Dendritic cell treated with granulocyte-macrophage colony-stimulating factor and Interleukin-4, amounts not matched to agents 40 ng/mL and 50 ng/mL, for 4 days (primary cell): Measurements from ENCODE around the gene FICD.

ENCODE experiments used
- H3K27ac Mint-ChIP-seq: one replicate; pipeline ENCODE4 v1.8.0; 2022; ENCODE audit warnings: mild to moderate bottlenecking, mixed read lengths
- H3K27me3 Mint-ChIP-seq: one replicate; pipeline ENCODE4 v1.8.0; 2022; ENCODE audit warnings: mild to moderate bottlenecking, mixed read lengths
- H3K36me3 Mint-ChIP-seq: one replicate; pipeline ENCODE4 v1.8.0; 2022; ENCODE audit warnings: low read depth, mixed read lengths
- H3K4me1 Mint-ChIP-seq: one replicate; pipeline ENCODE4 v1.8.0; 2022; ENCODE audit warnings: low read depth, mixed read lengths
- H3K4me3 Mint-ChIP-seq: one replicate; pipeline ENCODE4 v1.8.0; 2022; ENCODE audit warnings: mild to moderate bottlenecking, moderate library complexity, mixed read lengths
- H3K9me3 Mint-ChIP-seq: one replicate; pipeline ENCODE4 v1.8.0; 2022; ENCODE audit warnings: mixed read lengths
- intact Hi-C: fragments of 100-400 bp; cut with micrococcal nuclease; formaldehyde crosslinking; loops from one replicate; pipeline ENCODE4 v1.15.0; 2022

FICD gene

GRCh38 chr12:108514973-108515814, at the start of gene FICD:
FICD (plus strand) TSS chr12:108515277; CDS start chr12:108516973, 1,696 bp downstream.
- intact Hi-C loops, result loop anchor here (5.0 kb wide), 2 partner anchors 283 to 598 kb away; no protein-coding TSS in a partner anchor
- peak within 1 kb of the TSS; percentile 88 for H3K4me3 Mint-ChIP-seq
- no peaks in the 10 kb centered on the region for H3K9me3 Mint-ChIP-seq
- H3K4me1 Mint-ChIP-seq, result peaks cover 35% of the 10 kb centered on the region
- H3K27ac Mint-ChIP-seq, result peak within 1 kb of the TSS; percentile 88
- H3K27me3 Mint-ChIP-seq, result peaks cover 6% of the 10 kb centered on the region
- H3K36me3 Mint-ChIP-seq, result peaks cover 43% of the 10 kb centered on the region

- no peaks in the 10 kb centered on the region for H3K4me1 Mint-ChIP-seq
- peaks cover 16% of the 10 kb centered on the region for H3K27me3 Mint-ChIP-seq
- no peak overlapping the region for H3K27ac Mint-ChIP-seq
- no peaks in the 10 kb centered on the region for H3K9me3 Mint-ChIP-seq
- H3K4me3 Mint-ChIP-seq, result no peak overlapping the region
- intact Hi-C loops, result no loop called here
- H3K36me3 Mint-ChIP-seq, result no peaks in the 10 kb centered on the region
These were observed 49.7 kb upstream of the FICD start for GRCh38 chr12:108465417-108465816.

- Mint-ChIP-seq H3K27ac (no peak overlapping the region), H3K4me3 (no peak overlapping the region)
These were observed 46.7 kb upstream of the FICD start for GRCh38 chr12:108468196-108468968.

GRCh38 chr12:108473400-108474055, 41.5 kb upstream of the FICD start:
- H3K9me3 Mint-ChIP-seq, result no peaks in the 10 kb centered on the region
- intact Hi-C loops, result no loop called here
- peaks cover 4% of the 10 kb centered on the region for H3K27me3 Mint-ChIP-seq

More at GRCh38 chr12:108468196-108468968, 46.7 kb upstream of the FICD start:
- Mint-ChIP-seq H3K4me1 (no peaks in the 10 kb centered on the region), H3K36me3 (no peaks in the 10 kb centered on the region), H3K9me3 (no peaks in the 10 kb centered on the region), H3K27me3 (peaks cover 7% of the 10 kb centered on the region)
- intact Hi-C loops, result no loop called here

GRCh38 chr12:108475396-108475795, 39.7 kb upstream of the FICD start:
- Mint-ChIP-seq H3K27ac (no peak overlapping the region), H3K9me3 (no peaks in the 10 kb centered on the region), H3K36me3 (no peaks in the 10 kb centered on the region), H3K4me3 (no peak overlapping the region), H3K27me3 (peaks cover 6% of the 10 kb centered on the region), H3K4me1 (no peaks in the 10 kb centered on the region)
- intact Hi-C loops, result no loop called here

More at GRCh38 chr12:108473400-108474055, 41.5 kb upstream of the FICD start:
- H3K36me3 Mint-ChIP-seq, result no peaks in the 10 kb centered on the region
- H3K27ac Mint-ChIP-seq, result no peak overlapping the region
- H3K4me1 Mint-ChIP-seq, result no peaks in the 10 kb centered on the region
- no peak overlapping the region for H3K4me3 Mint-ChIP-seq

GRCh38 chr12:108477055-108477880, 37.8 kb upstream of the FICD start:
- Mint-ChIP-seq H3K36me3 (no peaks in the 10 kb centered on the region), H3K9me3 (no peaks in the 10 kb centered on the region), H3K27ac (no peak overlapping the region), H3K27me3 (peaks cover 15% of the 10 kb centered on the region), H3K4me3 (no peak overlapping the region), H3K4me1 (no peaks in the 10 kb centered on the region)
- intact Hi-C loops, result no loop called here

- no peak overlapping the region for H3K27ac Mint-ChIP-seq
- no peaks in the 10 kb centered on the region for H3K36me3 Mint-ChIP-seq
- no peaks in the 10 kb centered on the region for H3K4me1 Mint-ChIP-seq
- H3K27me3 Mint-ChIP-seq, result peaks cover 15% of the 10 kb centered on the region
- intact Hi-C loops, result no loop called here
- no peak overlapping the region for H3K4me3 Mint-ChIP-seq
- no peaks in the 10 kb centered on the region for H3K9me3 Mint-ChIP-seq
These were observed 37.2 kb upstream of the FICD start for GRCh38 chr12:108477881-108478259.

GRCh38 chr12:108478611-108479206, 36.4 kb upstream of the FICD start:
- intact Hi-C loops, result no loop called here
- no peak overlapping the region for H3K4me3 Mint-ChIP-seq
- no peak overlapping the region for H3K27ac Mint-ChIP-seq
- peaks cover 20% of the 10 kb centered on the region for H3K27me3 Mint-ChIP-seq
- no peaks in the 10 kb centered on the region for H3K36me3 Mint-ChIP-seq
- no peaks in the 10 kb centered on the region for H3K4me1 Mint-ChIP-seq
- H3K9me3 Mint-ChIP-seq, result no peaks in the 10 kb centered on the region

- H3K27ac Mint-ChIP-seq, result no peak overlapping the region
- H3K36me3 Mint-ChIP-seq, result no peaks in the 10 kb centered on the region
- no peaks in the 10 kb centered on the region for H3K4me1 Mint-ChIP-seq
- intact Hi-C loops, result no loop called here
- H3K9me3 Mint-ChIP-seq, result no peaks in the 10 kb centered on the region
- H3K27me3 Mint-ChIP-seq, result peaks cover 17% of the 10 kb centered on the region
- H3K4me3 Mint-ChIP-seq, result no peak overlapping the region
These were observed 35.6 kb upstream of the FICD start for GRCh38 chr12:108479364-108480070.

- peaks cover 7% of the 10 kb centered on the region for H3K9me3 Mint-ChIP-seq
- H3K4me3 Mint-ChIP-seq, result no peak overlapping the region
- peaks cover 22% of the 10 kb centered on the region for H3K27me3 Mint-ChIP-seq
- H3K27ac Mint-ChIP-seq, result no peak overlapping the region
- intact Hi-C loops, result no loop called here
- no peaks in the 10 kb centered on the region for H3K4me1 Mint-ChIP-seq
- no peaks in the 10 kb centered on the region for H3K36me3 Mint-ChIP-seq
These were observed 32.3 kb upstream of the FICD start for GRCh38 chr12:108482717-108483212.

GRCh38 chr12:108483213-108484059, 31.6 kb upstream of the FICD start:
- Mint-ChIP-seq H3K4me1 (no peaks in the 10 kb centered on the region), H3K4me3 (no peak overlapping the region), H3K36me3 (no peaks in the 10 kb centered on the region), H3K27ac (no peak overlapping the region), H3K27me3 (peaks cover 21% of the 10 kb centered on the region), H3K9me3 (peaks cover 7% of the 10 kb centered on the region)
- intact Hi-C loops, result no loop called here

- no peak overlapping the region for H3K27ac Mint-ChIP-seq
- H3K4me3 Mint-ChIP-seq, result no peak overlapping the region
- peaks cover 7% of the 10 kb centered on the region for H3K9me3 Mint-ChIP-seq
- peaks cover 21% of the 10 kb centered on the region for H3K27me3 Mint-ChIP-seq
- intact Hi-C loops, result no loop called here
- H3K4me1 Mint-ChIP-seq, result no peaks in the 10 kb centered on the region
- no peaks in the 10 kb centered on the region for H3K36me3 Mint-ChIP-seq
These were observed 30.6 kb upstream of the FICD start for GRCh38 chr12:108484431-108484830.
